ENCODE measurements around the gene GULP1. TPM values are rescaled to one million over a fixed set of nuclear protein-coding genes. Genes with fewer than 3 reads are reported as not detected.

The GULP1 gene
- total and polyA plus RNA-seq, 7 donors, result 3.5 to 56.1 (median 50.9) TPM

DNA sequence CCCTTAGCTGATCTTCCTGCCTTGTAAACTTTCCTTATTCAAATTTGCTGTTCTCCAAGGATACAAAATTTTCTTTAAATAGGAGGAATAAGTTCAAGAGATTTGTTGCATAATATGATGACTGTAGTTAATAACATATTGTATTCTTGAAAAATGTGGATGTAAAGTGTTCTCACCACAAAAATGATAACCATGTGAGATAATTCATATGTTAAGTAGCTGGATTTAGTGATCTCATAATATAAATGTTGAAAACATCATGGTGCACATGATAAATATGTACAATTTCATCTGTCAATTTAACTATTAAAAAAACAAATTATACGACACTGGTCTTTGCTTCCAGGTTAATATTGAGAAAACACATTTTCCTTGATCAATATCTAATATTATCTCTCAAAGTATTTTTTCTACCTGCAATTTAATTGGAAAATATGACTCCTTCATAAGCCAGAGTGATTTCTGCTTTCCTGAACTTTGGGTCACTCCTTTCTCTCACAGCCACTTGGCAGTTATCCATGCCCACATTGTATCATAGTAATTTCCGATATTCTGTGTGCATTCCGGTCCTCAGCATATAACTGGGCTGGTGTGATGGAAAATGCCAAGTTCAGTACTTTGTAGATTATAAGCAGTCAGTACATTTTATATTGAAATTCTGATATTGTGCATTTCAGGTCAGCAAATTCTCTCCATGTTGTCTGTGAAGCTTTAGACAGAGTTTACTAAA lies 152.6 kb downstream of the GULP1 start:
- intact Hi-C loops (cut with DNase I), result no loop called here
- H3K9me3 ChIP-seq, result no peaks in the 10 kb centered on the region

DNA sequence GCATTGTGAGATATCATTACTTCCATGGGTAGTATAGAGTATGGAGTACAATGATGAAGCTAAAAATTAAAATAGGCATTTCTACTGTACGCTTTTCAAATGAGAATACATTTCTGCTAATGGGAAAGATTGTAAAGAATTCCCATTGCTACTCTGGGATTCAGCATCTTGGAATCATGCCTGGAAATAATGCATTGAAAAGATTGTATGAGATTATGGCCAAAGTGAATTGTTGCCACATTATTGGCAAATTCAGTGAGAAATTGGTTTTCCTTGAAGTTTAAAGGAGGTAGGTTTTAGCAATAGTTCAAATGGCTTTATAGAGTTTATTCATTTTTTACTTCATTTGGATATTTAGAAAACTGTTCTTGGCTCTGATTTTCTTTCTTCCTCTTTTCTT lies 157.9 kb downstream of the GULP1 start:
- no peak for DNase-seq
- intact Hi-C loops (cut with DNase I), result no loop called here
- TF ChIP-seq POLR2A (IDR thresholded peaks at IDR 0.05) (no peak), POLR2AphosphoS5 (IDR thresholded peaks at IDR 0.05) (no peak), EP300 (IDR thresholded peaks at IDR 0.05) (no peak)
- TF ChIP-seq, protein P1, sequence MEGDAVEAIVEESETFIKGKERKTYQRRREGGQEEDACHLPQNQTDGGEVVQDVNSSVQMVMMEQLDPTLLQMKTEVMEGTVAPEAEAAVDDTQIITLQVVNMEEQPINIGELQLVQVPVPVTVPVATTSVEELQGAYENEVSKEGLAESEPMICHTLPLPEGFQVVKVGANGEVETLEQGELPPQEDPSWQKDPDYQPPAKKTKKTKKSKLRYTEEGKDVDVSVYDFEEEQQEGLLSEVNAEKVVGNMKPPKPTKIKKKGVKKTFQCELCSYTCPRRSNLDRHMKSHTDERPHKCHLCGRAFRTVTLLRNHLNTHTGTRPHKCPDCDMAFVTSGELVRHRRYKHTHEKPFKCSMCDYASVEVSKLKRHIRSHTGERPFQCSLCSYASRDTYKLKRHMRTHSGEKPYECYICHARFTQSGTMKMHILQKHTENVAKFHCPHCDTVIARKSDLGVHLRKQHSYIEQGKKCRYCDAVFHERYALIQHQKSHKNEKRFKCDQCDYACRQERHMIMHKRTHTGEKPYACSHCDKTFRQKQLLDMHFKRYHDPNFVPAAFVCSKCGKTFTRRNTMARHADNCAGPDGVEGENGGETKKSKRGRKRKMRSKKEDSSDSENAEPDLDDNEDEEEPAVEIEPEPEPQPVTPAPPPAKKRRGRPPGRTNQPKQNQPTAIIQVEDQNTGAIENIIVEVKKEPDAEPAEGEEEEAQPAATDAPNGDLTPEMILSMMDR (IDR thresholded peaks at IDR 0.05), result no peak
- Histone ChIP-seq H3K4me3 (no peak overlapping the region), H3K27ac (no peak overlapping the region), H3K4me1 (peaks cover 0 to 18% (median 4%) of the 10 kb centered on the region in 4 donors), H3K36me3 (no peaks in the 10 kb centered on the region), H3K27me3 (no peaks in the 10 kb centered on the region), H3K9me3 (no peaks in the 10 kb centered on the region)
- WGBS, 2 donors, result 88 to 93% methylated on average over 1 of the region's 1 CpG

More for the DNA sequence above, 152.6 kb downstream of the GULP1 start:
- TF ChIP-seq POLR2AphosphoS5 (IDR thresholded peaks at IDR 0.05) (no peak), POLR2A (IDR thresholded peaks at IDR 0.05) (no peak), EP300 (IDR thresholded peaks at IDR 0.05) (no peak)
- TF ChIP-seq, protein P1 (IDR thresholded peaks at IDR 0.05), result no peak
- 86 to 91% methylated on average over 3 of the region's 3 CpGs for WGBS, 2 donors
- Histone ChIP-seq H3K4me1 (no peaks in the 10 kb centered on the region), H3K27me3 (no peaks in the 10 kb centered on the region), H3K27ac (no peak overlapping the region), H3K36me3 (no peaks in the 10 kb centered on the region), H3K4me3 (no peak overlapping the region)
- DNase-seq, result no peak

DNA sequence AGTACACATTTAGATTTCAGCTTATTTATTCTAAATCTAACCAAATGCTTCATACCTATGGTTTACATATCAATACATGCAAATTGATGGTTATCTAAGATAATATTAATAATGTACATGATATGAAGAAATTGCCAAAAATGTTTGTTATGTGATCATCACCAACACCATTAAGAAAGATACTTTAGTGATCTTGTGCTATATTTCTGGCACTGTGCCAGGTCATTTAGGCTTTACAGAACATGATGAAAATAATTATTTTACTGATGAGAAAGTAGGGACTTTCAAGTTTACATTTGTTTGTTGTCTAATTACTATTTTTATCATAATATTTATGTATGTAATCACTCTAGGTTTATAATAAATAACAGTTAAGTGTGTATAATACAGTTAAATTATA lies 158.3 kb downstream of the GULP1 start:
- Histone ChIP-seq H3K4me3 (no peak overlapping the region), H3K36me3 (no peaks in the 10 kb centered on the region), H3K27ac (no peak overlapping the region), H3K27me3 (no peaks in the 10 kb centered on the region), H3K4me1 (peaks cover 0 to 18% (median 4%) of the 10 kb centered on the region in 4 donors), H3K9me3 (no peaks in the 10 kb centered on the region)
- intact Hi-C loops (cut with DNase I), result no loop called here
- TF ChIP-seq, protein P1 (IDR thresholded peaks at IDR 0.05), result no peak
- no peak for TF ChIP-seq POLR2A (IDR thresholded peaks at IDR 0.05)
- TF ChIP-seq EP300 (IDR thresholded peaks at IDR 0.05), result no peak
- no peak for TF ChIP-seq POLR2AphosphoS5 (IDR thresholded peaks at IDR 0.05)
- DNase-seq, result no peak

DNA sequence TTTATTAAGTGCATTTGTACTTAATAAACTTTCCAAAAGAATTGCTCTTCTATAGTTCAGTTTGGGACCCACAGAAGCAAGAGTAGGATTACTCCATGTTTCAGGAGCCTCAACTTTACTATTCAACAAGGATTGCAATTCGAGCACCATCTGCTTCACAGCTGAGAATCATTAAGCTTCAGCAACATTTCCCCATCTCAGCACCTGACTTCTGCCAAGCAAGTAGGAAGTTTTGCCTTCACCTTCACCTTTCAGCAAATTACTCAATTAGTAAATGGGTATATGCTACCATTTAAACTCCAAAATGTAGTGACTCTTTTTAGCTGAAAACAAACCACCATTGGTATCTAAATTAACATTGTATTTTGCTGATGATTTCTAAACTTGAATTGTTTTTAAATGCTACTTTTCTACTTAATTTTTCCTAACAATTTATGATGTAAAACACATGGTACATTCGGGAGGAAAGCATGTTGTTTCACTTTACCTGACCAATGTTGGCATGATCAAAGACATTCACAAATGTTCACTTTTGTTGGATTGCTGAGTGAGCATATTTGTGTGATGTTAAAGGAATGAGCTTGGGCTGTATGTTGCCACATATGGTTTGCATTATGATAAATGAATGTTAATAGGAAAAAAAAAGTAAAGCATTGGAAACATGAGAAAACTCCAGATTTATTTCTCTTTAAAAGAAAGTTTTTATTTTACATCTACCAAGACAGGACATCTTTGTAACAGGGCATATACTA lies 159.2 kb downstream of the GULP1 start:
- no peaks in the 10 kb centered on the region for H3K36me3 ChIP-seq
- no peaks in the 10 kb centered on the region for H3K27me3 ChIP-seq
- DNase-seq, result no peak
- H3K4me3 ChIP-seq, result no peak overlapping the region
- WGBS, 2 donors, result 70 to 85% methylated on average over 2 of the region's 2 CpGs
- H3K27ac ChIP-seq, result no peak overlapping the region
- peaks cover 0 to 18% (median 4%) of the 10 kb centered on the region in 4 donors for H3K4me1 ChIP-seq
- TF ChIP-seq, protein P1 (IDR thresholded peaks at IDR 0.05), result no peak
- TF ChIP-seq EP300 (IDR thresholded peaks at IDR 0.05) (no peak), POLR2AphosphoS5 (IDR thresholded peaks at IDR 0.05) (no peak), POLR2A (IDR thresholded peaks at IDR 0.05) (no peak)
- H3K9me3 ChIP-seq, result no peaks in the 10 kb centered on the region
- intact Hi-C loops (cut with DNase I), result no loop called here
